Measurements from ENCODE around the gene ZCCHC4.

Gene ZCCHC4

GRCh38 chr4:25403699-25404098, 91.1 kb downstream of the ZCCHC4 start:
- Histone ChIP-seq H3K4me2 (ENCODE audit: low read length) (no peak overlapping the region), H3K9me3 (ENCODE audit: low read length) (no peaks in the 10 kb centered on the region), H4K20me1 (ENCODE audit: insufficient read depth, low read length) (no peaks in the 10 kb centered on the region), H3F3A (ENCODE audit: insufficient read depth, low read length) (no peaks in the 10 kb centered on the region), H3K79me2 (ENCODE audit: insufficient read depth, low read length) (no peaks in the 10 kb centered on the region), H3K27ac (ENCODE audit: low read depth, low read length, poor library complexity, severe bottlenecking) (no peak overlapping the region), H3K9ac (ENCODE audit: low read length) (no peak overlapping the region), H3K9me2 (ENCODE audit: low read depth, low read length) (no peaks in the 10 kb centered on the region), H3K4me1 (ENCODE audit: insufficient read depth, low read length, severe bottlenecking) (no peaks in the 10 kb centered on the region), H3K36me3 (ENCODE audit: insufficient read depth, low read length) (peaks cover 49% of the 10 kb centered on the region), H3K4me3 (ENCODE audit: low read depth, low read length, poor library complexity, severe bottlenecking) (no peak overlapping the region), H3K27me3 (ENCODE audit: insufficient read depth, low read length) (no peaks in the 10 kb centered on the region), H2AFZ (ENCODE audit: low read length) (no peak overlapping the region)
- TF ChIP-seq CTCF (IDR thresholded peaks at IDR 0.05; ENCODE audit: low read length) (no peak), EZH2 (IDR thresholded peaks at IDR 0.05; ENCODE audit: borderline replicate concordance, low read length) (no peak)

GRCh38 chr4:25405453-25405852, 92.9 kb downstream of the ZCCHC4 start:
- H2AFZ ChIP-seq (ENCODE audit: low read length): no peak overlapping the region
- peaks cover 56% of the 10 kb centered on the region for H3K36me3 ChIP-seq (ENCODE audit: insufficient read depth, low read length)
- no peak overlapping the region for H3K4me3 ChIP-seq (ENCODE audit: low read depth, low read length, poor library complexity, severe bottlenecking)
- no peaks in the 10 kb centered on the region for H3K79me2 ChIP-seq (ENCODE audit: insufficient read depth, low read length)
- H3K9me3 ChIP-seq (ENCODE audit: low read length): no peaks in the 10 kb centered on the region
- no peaks in the 10 kb centered on the region for H4K20me1 ChIP-seq (ENCODE audit: insufficient read depth, low read length)
- no peak overlapping the region for H3K9ac ChIP-seq (ENCODE audit: low read length)
- H3K4me2 ChIP-seq (ENCODE audit: low read length): no peak overlapping the region
- H3K4me1 ChIP-seq (ENCODE audit: insufficient read depth, low read length, severe bottlenecking): no peaks in the 10 kb centered on the region
- no peaks in the 10 kb centered on the region for H3F3A ChIP-seq (ENCODE audit: insufficient read depth, low read length)
- no peaks in the 10 kb centered on the region for H3K27me3 ChIP-seq (ENCODE audit: insufficient read depth, low read length)
- TF ChIP-seq EZH2 (IDR thresholded peaks at IDR 0.05; ENCODE audit: borderline replicate concordance, low read length): no peak
- TF ChIP-seq CTCF (IDR thresholded peaks at IDR 0.05; ENCODE audit: low read length): no peak
- no peaks in the 10 kb centered on the region for H3K9me2 ChIP-seq (ENCODE audit: low read depth, low read length)
- no peak overlapping the region for H3K27ac ChIP-seq (ENCODE audit: low read depth, low read length, poor library complexity, severe bottlenecking)

- Histone ChIP-seq H2AFZ (ENCODE audit: low read length) (no peak overlapping the region), H3K4me1 (ENCODE audit: insufficient read depth, low read length, severe bottlenecking) (no peaks in the 10 kb centered on the region), H3K9me3 (ENCODE audit: low read length) (no peaks in the 10 kb centered on the region), H4K20me1 (ENCODE audit: insufficient read depth, low read length) (no peaks in the 10 kb centered on the region), H3F3A (ENCODE audit: insufficient read depth, low read length) (no peaks in the 10 kb centered on the region), H3K79me2 (ENCODE audit: insufficient read depth, low read length) (no peaks in the 10 kb centered on the region), H3K9me2 (ENCODE audit: low read depth, low read length) (no peaks in the 10 kb centered on the region), H3K36me3 (ENCODE audit: insufficient read depth, low read length) (peaks cover 59% of the 10 kb centered on the region), H3K27me3 (ENCODE audit: insufficient read depth, low read length) (no peaks in the 10 kb centered on the region), H3K4me3 (ENCODE audit: low read depth, low read length, poor library complexity, severe bottlenecking) (no peak overlapping the region), H3K27ac (ENCODE audit: low read depth, low read length, poor library complexity, severe bottlenecking) (no peak overlapping the region), H3K4me2 (ENCODE audit: low read length) (no peak overlapping the region), H3K9ac (ENCODE audit: low read length) (no peak overlapping the region)
- TF ChIP-seq EZH2 (IDR thresholded peaks at IDR 0.05; ENCODE audit: borderline replicate concordance, low read length) (no peak), CTCF (IDR thresholded peaks at IDR 0.05; ENCODE audit: low read length) (no peak)
Measured at GRCh38 chr4:25406081-25406692, 93.6 kb downstream of the ZCCHC4 start.
